ENCODE data around the gene PKP1.
A peak's percentile ranks its signal among the peaks of the same experiment; 100 is the strongest.

The PKP1 gene

GRCh38 chr1:201332021-201332420 is 48.7 kb downstream of the PKP1 start:
- H3K9me3 ChIP-seq (ENCODE audit: control insufficient read depth, low read length) = no peaks in the 10 kb centered on the region
- H3K9ac ChIP-seq (ENCODE audit: low read length) = no peak overlapping the region
- H3K4me3 ChIP-seq (ENCODE audit: low read length) = no peak overlapping the region
- no peaks in the 10 kb centered on the region for H3K36me3 ChIP-seq (ENCODE audit: control insufficient read depth, insufficient read depth, low read length, severe bottlenecking)
- peaks cover 55% of the 10 kb centered on the region for H3K27me3 ChIP-seq (replicated peaks; ENCODE audit: control insufficient read depth, insufficient read depth, low read length)
- H3K4me1 ChIP-seq (ENCODE audit: control insufficient read depth, insufficient read depth, low read length) = peaks cover 7% of the 10 kb centered on the region
- DNase-seq (ENCODE audit: low read depth) = no peak

- H3K36me3 ChIP-seq (ENCODE audit: control insufficient read depth, insufficient read depth, low read length, severe bottlenecking) = no peaks in the 10 kb centered on the region
- no peak overlapping the region for H3K4me3 ChIP-seq (ENCODE audit: low read length)
- H3K9me3 ChIP-seq (ENCODE audit: control insufficient read depth, low read length) = no peaks in the 10 kb centered on the region
- H3K27me3 ChIP-seq (replicated peaks; ENCODE audit: control insufficient read depth, insufficient read depth, low read length) = peaks cover 53% of the 10 kb centered on the region
- no peak for DNase-seq (ENCODE audit: low read depth)
- no peak overlapping the region for H3K9ac ChIP-seq (ENCODE audit: low read length)
- H3K4me1 ChIP-seq (ENCODE audit: control insufficient read depth, insufficient read depth, low read length) = peaks cover 7% of the 10 kb centered on the region
Measured at GRCh38 chr1:201332616-201333335, 49.5 kb downstream of the PKP1 start.

GRCh38 chr1:201334325-201335173 is 51.2 kb downstream of the PKP1 start:
- Histone ChIP-seq H3K9ac (ENCODE audit: low read length) (no peak overlapping the region), H3K4me3 (ENCODE audit: low read length) (no peak overlapping the region), H3K36me3 (ENCODE audit: control insufficient read depth, insufficient read depth, low read length, severe bottlenecking) (no peaks in the 10 kb centered on the region), H3K9me3 (ENCODE audit: control insufficient read depth, low read length) (no peaks in the 10 kb centered on the region), H3K4me1 (ENCODE audit: control insufficient read depth, insufficient read depth, low read length) (peaks cover 3% of the 10 kb centered on the region), H3K27me3 (replicated peaks; ENCODE audit: control insufficient read depth, insufficient read depth, low read length) (peaks cover 49% of the 10 kb centered on the region)
- DNase-seq (ENCODE audit: low read depth) = no peak

- peaks cover 5% of the 10 kb centered on the region for H3K9me3 ChIP-seq (ENCODE audit: control insufficient read depth, low read length)
- H3K4me1 ChIP-seq (ENCODE audit: control insufficient read depth, insufficient read depth, low read length) = no peaks in the 10 kb centered on the region
- H3K4me3 ChIP-seq (ENCODE audit: low read length) = no peak overlapping the region
- DNase-seq (ENCODE audit: low read depth) = no peak
- H3K36me3 ChIP-seq (ENCODE audit: control insufficient read depth, insufficient read depth, low read length, severe bottlenecking) = no peaks in the 10 kb centered on the region
- no peak overlapping the region for H3K9ac ChIP-seq (ENCODE audit: low read length)
- H3K27me3 ChIP-seq (replicated peaks; ENCODE audit: control insufficient read depth, insufficient read depth, low read length) = peaks cover 49% of the 10 kb centered on the region
Measured at GRCh38 chr1:201335174-201335870, 52.0 kb downstream of the PKP1 start.

DNA sequence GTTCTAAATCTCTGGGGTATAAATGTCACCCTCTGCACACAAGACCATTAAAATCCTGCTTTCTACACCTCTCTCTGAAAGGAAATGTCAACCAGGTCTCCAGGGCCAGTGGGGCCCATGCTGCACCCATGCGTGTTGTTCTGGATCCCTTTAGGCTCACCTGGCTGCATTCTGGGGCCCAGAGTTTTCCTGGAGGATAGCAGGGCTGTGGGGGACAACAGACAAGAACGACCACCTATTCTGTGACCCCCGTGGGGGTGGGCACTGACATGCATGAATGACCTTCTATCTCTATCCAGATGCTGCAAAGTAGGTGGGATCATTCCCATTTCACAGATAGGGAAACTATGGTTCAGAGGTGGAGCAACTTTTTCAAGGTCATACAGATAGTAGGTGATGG is 52.6 kb downstream of the PKP1 start:
- no peak overlapping the region for H3K4me3 ChIP-seq (ENCODE audit: low read length)
- no peaks in the 10 kb centered on the region for H3K36me3 ChIP-seq (ENCODE audit: control insufficient read depth, insufficient read depth, low read length, severe bottlenecking)
- H3K9me3 ChIP-seq (ENCODE audit: control insufficient read depth, low read length) = peaks cover 10% of the 10 kb centered on the region
- no peaks in the 10 kb centered on the region for H3K4me1 ChIP-seq (ENCODE audit: control insufficient read depth, insufficient read depth, low read length)
- H3K9ac ChIP-seq (ENCODE audit: low read length) = no peak overlapping the region
- no peak for DNase-seq (ENCODE audit: low read depth)
- H3K27me3 ChIP-seq (replicated peaks; ENCODE audit: control insufficient read depth, insufficient read depth, low read length) = peaks cover 49% of the 10 kb centered on the region

- H3K9me3 ChIP-seq (ENCODE audit: control insufficient read depth, low read length) = peaks cover 20% of the 10 kb centered on the region
- H3K4me1 ChIP-seq (ENCODE audit: control insufficient read depth, insufficient read depth, low read length) = no peaks in the 10 kb centered on the region
- no peaks in the 10 kb centered on the region for H3K36me3 ChIP-seq (ENCODE audit: control insufficient read depth, insufficient read depth, low read length, severe bottlenecking)
- no peak overlapping the region for H3K9ac ChIP-seq (ENCODE audit: low read length)
- DNase-seq (ENCODE audit: low read depth) = no peak
- peaks cover 45% of the 10 kb centered on the region for H3K27me3 ChIP-seq (replicated peaks; ENCODE audit: control insufficient read depth, insufficient read depth, low read length)
- no peak overlapping the region for H3K4me3 ChIP-seq (ENCODE audit: low read length)
Measured at GRCh38 chr1:201336711-201337450, 53.6 kb downstream of the PKP1 start.

GRCh38 chr1:201341377-201341776 is 58.1 kb downstream of the PKP1 start:
- Histone ChIP-seq H3K9me3 (ENCODE audit: control insufficient read depth, low read length) (peaks cover 36% of the 10 kb centered on the region), H3K27me3 (replicated peaks; ENCODE audit: control insufficient read depth, insufficient read depth, low read length) (peaks cover 24% of the 10 kb centered on the region), H3K9ac (ENCODE audit: low read length) (no peak overlapping the region), H3K4me1 (ENCODE audit: control insufficient read depth, insufficient read depth, low read length) (no peaks in the 10 kb centered on the region), H3K36me3 (ENCODE audit: control insufficient read depth, insufficient read depth, low read length, severe bottlenecking) (no peaks in the 10 kb centered on the region), H3K4me3 (ENCODE audit: low read length) (no peak overlapping the region)
- DNase-seq (ENCODE audit: low read depth) = no peak

GRCh38 chr1:201344206-201345080 is 61.1 kb downstream of the PKP1 start:
- Histone ChIP-seq H3K27me3 (replicated peaks; ENCODE audit: control insufficient read depth, insufficient read depth, low read length) (peaks cover 25% of the 10 kb centered on the region), H3K36me3 (ENCODE audit: control insufficient read depth, insufficient read depth, low read length, severe bottlenecking) (no peaks in the 10 kb centered on the region), H3K9me3 (ENCODE audit: control insufficient read depth, low read length) (peaks cover 36% of the 10 kb centered on the region), H3K4me3 (ENCODE audit: low read length) (no peak overlapping the region), H3K4me1 (ENCODE audit: control insufficient read depth, insufficient read depth, low read length) (no peaks in the 10 kb centered on the region), H3K9ac (ENCODE audit: low read length) (no peak overlapping the region)
- DNase-seq (ENCODE audit: low read depth) = no peak

GRCh38 chr1:201345081-201345355 is 61.7 kb downstream of the PKP1 start:
- Histone ChIP-seq H3K9me3 (ENCODE audit: control insufficient read depth, low read length) (peaks cover 34% of the 10 kb centered on the region), H3K36me3 (ENCODE audit: control insufficient read depth, insufficient read depth, low read length, severe bottlenecking) (no peaks in the 10 kb centered on the region), H3K4me1 (ENCODE audit: control insufficient read depth, insufficient read depth, low read length) (no peaks in the 10 kb centered on the region), H3K9ac (ENCODE audit: low read length) (no peak overlapping the region), H3K4me3 (ENCODE audit: low read length) (no peak overlapping the region), H3K27me3 (replicated peaks; ENCODE audit: control insufficient read depth, insufficient read depth, low read length) (peaks cover 25% of the 10 kb centered on the region)
- DNase-seq (ENCODE audit: low read depth) = no peak

DNA sequence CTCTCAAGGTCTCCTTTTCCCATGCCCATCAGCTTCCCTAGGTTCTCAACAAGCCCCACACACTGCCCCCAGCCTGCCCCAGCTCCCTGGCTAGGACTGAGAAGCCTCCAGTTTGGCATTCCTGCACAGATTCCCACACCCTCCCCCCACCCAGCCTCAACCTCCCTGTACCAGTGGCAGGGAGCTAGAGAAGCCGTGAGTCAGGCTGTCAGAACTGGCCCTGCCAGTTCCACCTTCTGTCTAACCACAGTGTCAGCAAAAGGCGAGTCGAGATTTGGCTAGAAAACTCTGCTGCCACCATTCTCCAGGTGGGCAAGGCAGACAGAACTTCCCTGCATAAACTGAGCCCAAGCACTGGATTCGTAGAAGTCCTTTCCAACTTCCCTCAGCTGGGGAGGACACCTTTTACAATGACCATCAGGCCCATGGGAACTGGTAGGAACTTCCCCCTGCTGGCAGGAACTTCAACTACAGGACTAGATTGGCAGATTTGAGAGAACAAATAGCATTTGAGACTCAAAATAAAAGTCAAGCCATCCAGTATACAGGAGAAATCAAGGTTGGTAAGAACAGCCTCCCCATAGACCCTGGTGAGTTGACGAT is 63.1 kb downstream of the PKP1 start:
- peaks cover 28% of the 10 kb centered on the region for H3K27me3 ChIP-seq (replicated peaks; ENCODE audit: control insufficient read depth, insufficient read depth, low read length)
- no peaks in the 10 kb centered on the region for H3K4me1 ChIP-seq (ENCODE audit: control insufficient read depth, insufficient read depth, low read length)
- peak; percentile 72 for DNase-seq (ENCODE audit: low read depth)
- H3K4me3 ChIP-seq (ENCODE audit: low read length) = no peak overlapping the region
- no peaks in the 10 kb centered on the region for H3K36me3 ChIP-seq (ENCODE audit: control insufficient read depth, insufficient read depth, low read length, severe bottlenecking)
- no peak overlapping the region for H3K9ac ChIP-seq (ENCODE audit: low read length)
- peaks cover 21% of the 10 kb centered on the region for H3K9me3 ChIP-seq (ENCODE audit: control insufficient read depth, low read length)

All from adipocyte (in vitro differentiated cells).